OCI-LY1 (cell line): Measurements from ENCODE around the gene ADAT3.

Source experiments
- EZH2 ChIP-seq: fragments of 200-600 bp; sonication (generic), shearing (Covaris generic); IDR thresholded peaks from 2 replicates; pipeline ENCODE4 v1.8.0; 2017; ENCODE audit warnings: borderline replicate concordance, mixed run types, mild to moderate bottlenecking, antibody characterized with exemption, low read length, moderate library complexity, mixed read lengths
- TF ChIP-seq, protein P1 (sequence below): fragments of 200-600 bp; sonication (generic), shearing (Covaris generic); IDR thresholded peaks from 2 replicates; pipeline ENCODE4 v1.5.1; 2017; ENCODE audit warnings: mild to moderate bottlenecking, antibody characterized with exemption, low read length, moderate library complexity, mixed read lengths

- TF ChIP-seq, protein P1, sequence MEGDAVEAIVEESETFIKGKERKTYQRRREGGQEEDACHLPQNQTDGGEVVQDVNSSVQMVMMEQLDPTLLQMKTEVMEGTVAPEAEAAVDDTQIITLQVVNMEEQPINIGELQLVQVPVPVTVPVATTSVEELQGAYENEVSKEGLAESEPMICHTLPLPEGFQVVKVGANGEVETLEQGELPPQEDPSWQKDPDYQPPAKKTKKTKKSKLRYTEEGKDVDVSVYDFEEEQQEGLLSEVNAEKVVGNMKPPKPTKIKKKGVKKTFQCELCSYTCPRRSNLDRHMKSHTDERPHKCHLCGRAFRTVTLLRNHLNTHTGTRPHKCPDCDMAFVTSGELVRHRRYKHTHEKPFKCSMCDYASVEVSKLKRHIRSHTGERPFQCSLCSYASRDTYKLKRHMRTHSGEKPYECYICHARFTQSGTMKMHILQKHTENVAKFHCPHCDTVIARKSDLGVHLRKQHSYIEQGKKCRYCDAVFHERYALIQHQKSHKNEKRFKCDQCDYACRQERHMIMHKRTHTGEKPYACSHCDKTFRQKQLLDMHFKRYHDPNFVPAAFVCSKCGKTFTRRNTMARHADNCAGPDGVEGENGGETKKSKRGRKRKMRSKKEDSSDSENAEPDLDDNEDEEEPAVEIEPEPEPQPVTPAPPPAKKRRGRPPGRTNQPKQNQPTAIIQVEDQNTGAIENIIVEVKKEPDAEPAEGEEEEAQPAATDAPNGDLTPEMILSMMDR = no peak
- no peak for TF ChIP-seq EZH2
Measured at GRCh38 chr19:1861599-1862031, 43.6 kb upstream of the ADAT3 start.
